ENCODE measurements around the gene STX8.

GRCh38 chr17:9402590-9403199 lies 172.9 kb downstream of the STX8 start:
- TF ChIP-seq POLR2AphosphoS5 (IDR thresholded peaks at IDR 0.05; ENCODE audit: low read depth, low read length) (no peak), POLR2A (IDR thresholded peaks at IDR 0.05; ENCODE audit: low read depth, low read length) (no peak), TAF1 (IDR thresholded peaks at IDR 0.05; ENCODE audit: low read depth, low read length) (no peak), POU2F2 (IDR thresholded peaks at IDR 0.05; ENCODE audit: low read depth, low read length) (no peak), PAX5 (IDR thresholded peaks at IDR 0.05; ENCODE audit: insufficient read depth, low read length, severe bottlenecking) (no peak), SPI1 (IDR thresholded peaks at IDR 0.05; ENCODE audit: low read depth, low read length) (no peak)

All from GM12891 (cell line).